Suppressor macrophage treated with lipopolysaccharide for 4 hours (primary cell): ENCODE measurements around the gene ABCA3.

ENCODE experiments used
- DNase-seq: peaks from one replicate; pipeline ENCODE4 v3.0.0-alpha.2; 2020

Gene ABCA3

GRCh38 chr16:2350500-2350899 is 10.0 kb upstream of the ABCA3 start:
- DNase-seq, result no peak

DNA sequence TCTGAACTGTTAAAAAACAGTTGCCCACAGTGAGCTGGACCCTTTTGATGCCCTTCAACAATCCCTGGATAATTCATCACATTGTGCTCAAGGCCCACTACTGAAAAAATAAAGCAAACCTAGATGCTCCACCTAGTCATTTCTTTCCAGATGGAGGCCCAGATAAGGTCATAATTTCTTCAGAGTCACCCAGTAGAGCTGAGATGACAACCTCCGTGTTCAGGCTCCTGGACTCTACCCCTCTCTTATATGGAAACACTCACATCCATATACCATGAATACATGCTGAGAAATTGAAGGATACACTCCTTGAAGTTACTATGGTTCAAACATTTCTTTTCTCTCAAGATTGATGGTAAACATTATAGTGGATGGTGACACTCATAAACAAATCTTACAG is 2.7 kb upstream of the ABCA3 start:
- no peak for DNase-seq

- DNase-seq, result no peak
These were observed 1.2 kb upstream of the ABCA3 start for GRCh38 chr16:2341456-2342447.

- DNase-seq, result peak; percentile 27
These were observed 725 bp downstream of the ABCA3 start for GRCh38 chr16:2339521-2340484.

- DNase-seq, result no peak
These were observed 2.9 kb downstream of the ABCA3 start for GRCh38 chr16:2337431-2338296.

DNA sequence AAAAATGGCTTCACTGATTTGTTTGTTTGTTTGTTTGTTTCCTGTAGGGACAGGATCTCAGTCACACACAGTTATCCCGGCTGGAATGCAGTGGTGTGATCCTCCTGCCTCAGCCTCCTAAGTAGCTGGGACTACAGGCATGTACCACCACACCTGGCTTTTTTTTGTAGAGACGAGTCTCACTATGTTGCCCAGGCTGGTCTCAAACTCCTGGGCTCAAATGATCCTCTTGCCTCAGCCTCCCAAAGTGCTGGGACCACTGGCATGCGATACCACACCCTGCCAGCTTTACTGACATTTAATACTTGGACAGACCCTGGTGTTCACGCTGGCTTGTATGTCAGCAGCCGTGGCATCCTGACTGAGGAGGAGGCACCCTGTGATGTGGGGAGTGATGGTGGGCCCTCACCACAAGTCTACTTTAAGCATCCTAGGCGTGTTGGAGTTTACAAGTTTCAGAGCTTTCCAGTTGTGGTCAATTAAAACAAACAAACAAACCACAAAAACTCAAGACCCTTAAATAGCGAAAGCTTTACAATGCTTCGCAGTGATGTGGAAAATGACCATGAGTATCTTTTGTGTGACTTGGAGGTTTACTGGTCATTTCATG is 5.1 kb downstream of the ABCA3 start:
- no peak for DNase-seq

DNA sequence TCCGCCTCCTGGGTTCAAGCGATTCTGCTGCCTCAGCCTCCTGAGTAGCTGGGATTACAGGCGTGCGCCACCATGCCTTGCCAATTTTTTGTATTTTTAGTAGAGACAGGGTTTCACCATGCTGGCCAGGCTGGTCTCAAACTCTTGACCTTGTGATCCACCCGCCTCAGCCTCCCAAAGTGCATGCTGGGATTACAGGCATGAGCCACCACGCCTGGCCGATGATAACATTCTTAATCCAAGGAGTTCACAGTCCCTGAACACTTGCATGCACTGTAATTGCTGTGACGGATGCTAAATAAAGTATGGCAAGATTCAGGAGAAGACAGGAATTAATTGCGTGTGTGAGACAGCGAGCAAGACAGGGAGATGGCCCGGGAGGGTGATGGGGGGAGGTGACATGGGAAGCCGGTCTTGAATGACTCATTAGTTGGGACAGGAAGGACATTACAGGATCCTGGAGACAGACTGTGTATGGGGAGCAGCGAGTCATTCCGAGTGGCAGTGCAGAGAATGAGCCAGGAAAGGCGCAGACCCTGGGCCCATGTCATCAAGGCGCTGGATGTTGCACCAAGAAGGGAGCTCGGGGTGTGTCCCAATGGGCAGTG is 6.7 kb downstream of the ABCA3 start:
- no peak for DNase-seq

DNA sequence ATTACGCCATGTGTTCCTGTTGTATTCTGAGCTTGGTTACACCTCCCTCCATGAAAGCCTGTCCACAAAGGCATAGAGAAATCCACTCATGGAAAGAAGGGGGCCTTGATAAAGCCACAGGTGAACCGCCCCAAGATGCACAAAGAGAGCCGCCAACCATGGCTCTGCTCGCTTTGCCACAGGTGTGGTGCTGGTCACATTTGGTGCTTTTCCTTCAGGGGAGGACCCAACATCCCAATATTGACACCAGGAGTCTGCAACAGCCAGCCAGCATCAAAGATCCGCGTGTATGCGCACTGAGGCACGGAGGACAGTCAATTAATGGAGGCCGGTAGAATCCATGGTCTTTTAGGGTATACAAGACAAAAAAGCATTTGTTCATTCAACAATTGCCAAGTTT is 7.3 kb downstream of the ABCA3 start:
- no peak for DNase-seq

DNA sequence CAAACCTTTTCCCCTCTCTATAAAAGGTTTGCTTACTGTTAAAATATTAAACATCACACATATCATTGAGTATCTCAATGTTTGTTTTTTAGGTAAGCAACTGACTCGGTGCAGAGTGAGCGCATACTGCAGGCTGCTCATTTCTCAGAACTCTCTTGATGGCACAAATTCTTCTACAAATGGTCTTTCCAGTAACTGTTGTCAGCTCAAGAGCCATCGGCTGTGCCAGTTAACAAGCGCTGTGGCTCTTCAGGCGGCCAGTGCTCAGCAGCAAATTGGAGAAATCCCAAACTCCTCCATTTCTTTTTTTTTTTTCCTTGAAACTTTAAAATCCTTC is 8.6 kb downstream of the ABCA3 start:
- no peak for DNase-seq

DNA sequence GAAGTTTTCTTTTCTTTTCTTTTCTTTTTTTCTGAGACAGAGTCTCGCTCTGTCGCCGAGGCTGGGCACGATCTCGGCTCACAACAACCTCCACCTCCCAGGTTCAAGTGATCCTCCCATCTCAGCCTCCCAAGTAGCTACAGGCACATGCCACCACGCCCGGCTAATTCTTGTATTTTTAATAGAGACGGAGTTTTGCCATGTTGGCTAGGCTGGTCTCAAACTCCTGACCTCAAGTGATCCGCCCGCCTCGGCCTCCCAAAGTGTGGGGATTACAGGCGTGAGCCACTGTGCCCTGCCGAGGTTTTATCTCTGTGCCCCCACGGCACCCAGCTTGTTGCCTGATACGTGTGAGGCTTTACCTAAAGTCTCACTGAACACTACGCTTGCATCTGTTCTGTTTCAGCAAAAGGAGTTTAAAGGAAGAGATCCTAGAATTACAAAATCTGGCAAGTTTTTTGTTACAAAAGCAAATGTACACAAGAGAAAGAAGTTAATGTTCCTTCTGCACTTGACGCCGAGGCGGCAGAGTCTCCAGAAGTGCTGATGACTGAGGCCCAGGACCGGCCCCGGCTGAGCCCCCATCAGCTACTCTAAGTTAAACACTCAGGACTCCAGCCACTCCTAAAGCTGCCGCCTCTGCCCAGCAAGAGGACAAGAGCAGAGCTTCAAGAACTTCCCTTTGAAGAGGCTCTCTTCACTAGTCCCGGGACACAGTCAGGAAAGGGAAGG is 9.2 kb downstream of the ABCA3 start:
- no peak for DNase-seq

- no peak for DNase-seq
These were observed 11.0 kb downstream of the ABCA3 start for GRCh38 chr16:2329532-2329931.

- DNase-seq, result no peak
These were observed 12.1 kb downstream of the ABCA3 start for GRCh38 chr16:2328428-2328827.

DNA sequence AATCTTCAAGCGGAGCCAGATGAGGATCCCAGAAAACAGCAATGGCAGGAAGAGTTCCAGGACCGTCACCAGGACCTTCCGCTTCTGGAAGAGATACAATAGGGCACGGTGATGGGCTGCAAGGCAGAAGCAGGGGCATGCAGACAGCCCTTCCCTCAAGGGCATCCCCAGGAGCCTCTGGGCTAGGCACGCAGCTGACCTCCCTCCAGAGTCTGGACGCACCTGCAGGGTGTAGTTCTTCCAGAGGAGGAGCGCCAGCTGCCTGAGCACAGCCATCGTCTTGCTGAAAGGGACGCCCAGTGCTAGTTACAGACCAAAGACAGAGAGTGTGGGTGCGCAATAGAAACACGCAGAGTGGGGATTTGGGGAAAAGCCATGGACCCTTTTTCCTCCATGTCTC is 14.3 kb downstream of the ABCA3 start:
- DNase-seq, result no peak

- DNase-seq, result no peak
These were observed 14.7 kb downstream of the ABCA3 start for GRCh38 chr16:2325791-2326190.

DNA sequence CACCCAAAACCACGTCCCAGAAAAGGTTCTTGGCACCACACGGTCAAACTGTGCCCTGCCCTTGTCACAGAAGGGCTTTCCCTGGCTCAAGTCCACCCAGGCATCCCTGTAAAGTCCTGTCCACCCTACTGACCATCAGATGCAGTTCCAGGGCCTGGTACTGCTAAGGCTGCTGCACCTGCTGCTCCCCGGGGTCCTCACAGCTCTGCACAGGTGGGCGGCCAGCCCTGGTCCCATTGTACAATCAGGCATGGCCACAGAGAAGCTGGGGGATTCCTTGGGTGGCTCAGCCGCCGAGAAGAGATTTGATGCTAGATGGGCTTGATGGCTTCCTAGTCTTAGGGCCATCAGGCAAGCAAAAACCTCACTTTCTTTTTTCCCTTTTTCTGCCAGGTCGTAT is 15.3 kb downstream of the ABCA3 start:
- DNase-seq, result no peak

- no peak for DNase-seq
These were observed 16.1 kb downstream of the ABCA3 start for GRCh38 chr16:2324296-2324859.

DNA sequence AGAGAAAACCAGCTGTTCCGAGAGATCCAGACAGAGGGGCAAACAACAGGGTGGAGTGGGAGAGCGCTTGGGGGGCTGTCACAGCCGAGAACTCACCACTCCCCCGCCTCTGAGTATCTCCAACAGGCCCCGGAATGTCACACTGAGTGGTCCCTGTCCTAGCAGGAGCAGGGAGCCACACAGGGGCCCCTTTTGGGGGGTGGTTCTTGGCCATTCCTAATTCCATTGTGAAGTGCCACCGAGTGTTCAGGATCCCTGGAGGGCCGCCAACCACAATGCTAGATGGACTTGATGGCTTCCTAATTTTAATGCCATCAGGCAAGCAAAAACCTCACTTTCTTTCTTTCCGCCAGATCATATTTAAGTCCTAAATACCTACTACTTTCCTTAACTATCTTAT is 16.8 kb downstream of the ABCA3 start:
- DNase-seq, result no peak

DNA sequence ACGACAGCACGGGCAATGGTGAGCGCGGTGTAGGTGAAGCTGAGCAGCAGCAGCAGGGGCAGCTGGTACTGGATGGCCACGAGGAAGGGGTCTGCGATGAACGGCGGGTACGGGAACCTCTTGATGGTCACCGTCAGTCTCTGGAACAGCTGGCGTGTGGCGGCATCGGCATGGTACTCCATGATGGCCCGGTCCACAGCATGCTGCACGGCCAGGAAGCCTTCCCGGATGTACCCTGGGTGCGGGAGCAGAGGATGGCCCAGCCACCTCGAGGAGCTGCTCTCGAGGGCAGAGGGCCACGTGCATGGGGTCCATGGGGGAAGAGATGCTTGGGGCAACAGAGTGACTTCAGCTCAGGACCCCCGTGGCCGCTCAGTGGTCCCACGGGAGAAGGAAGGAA is 20.9 kb downstream of the ABCA3 start:
- DNase-seq, result no peak

DNA sequence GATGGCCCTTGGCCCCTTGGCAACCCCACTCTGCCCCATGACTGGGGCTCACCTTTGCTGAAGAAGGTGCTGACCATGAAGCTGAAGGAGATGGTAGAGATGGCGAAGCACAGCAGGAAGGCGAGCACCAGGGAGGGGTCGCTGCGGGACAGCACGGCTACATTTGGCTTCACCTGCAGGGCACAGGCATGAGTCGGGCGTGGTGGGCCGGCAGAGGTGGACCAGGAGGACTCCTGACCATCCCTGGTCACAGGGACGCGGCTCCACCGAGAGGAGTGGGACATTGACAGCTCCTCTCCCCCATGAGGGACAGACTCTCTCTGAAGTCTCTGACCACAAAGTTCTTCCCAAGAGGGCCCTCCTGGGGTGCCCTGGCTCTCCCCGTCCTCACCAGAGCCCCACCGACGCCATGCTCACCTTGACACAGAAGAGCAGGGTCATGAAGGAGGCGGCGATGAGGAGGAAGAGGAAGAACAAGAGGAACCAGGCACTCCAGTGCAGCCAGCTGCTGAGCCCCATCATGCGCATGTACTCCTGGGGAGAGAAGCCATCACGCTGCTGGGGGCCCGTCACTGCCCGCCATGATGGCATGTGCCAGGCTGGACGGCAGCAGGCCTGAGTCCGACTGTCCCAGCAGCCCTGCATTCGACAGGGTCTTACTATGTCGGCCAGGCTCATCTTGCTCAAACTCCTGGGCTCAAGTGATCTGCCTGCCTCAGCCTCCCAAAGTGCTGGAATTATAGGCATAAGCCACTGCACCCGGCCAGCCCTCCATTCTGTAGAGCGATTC is 23.1 kb downstream of the ABCA3 start:
- DNase-seq, result no peak
